Type B pancreatic cell (in vitro differentiated cells): ENCODE data around the gene HPCAL1. TPM values are rescaled to one million over a fixed set of nuclear protein-coding genes. Genes with fewer than 3 reads are reported as not detected.

ENCODE experiments used
- DNase-seq: peaks from one replicate; pipeline ENCODE4 v3.0.0; 2021; ENCODE audit warnings: mixed read lengths; ENCODE audit not compliant: unreplicated experiment; ENCODE audit errors: extremely low spot score
- H3K27ac Mint-ChIP-seq: 2 replicates; pipeline ENCODE4 v1.8.0; 2021; ENCODE audit warnings: mild to moderate bottlenecking, mixed read lengths
- H3K27me3 Mint-ChIP-seq: 2 replicates; pipeline ENCODE4 v1.8.0; 2021; ENCODE audit warnings: mixed read lengths
- H3K36me3 Mint-ChIP-seq: 2 replicates; pipeline ENCODE4 v1.8.0; 2021; ENCODE audit warnings: mixed read lengths
- H3K4me1 Mint-ChIP-seq: one replicate; pipeline ENCODE4 v1.8.0; 2021; ENCODE audit warnings: mixed read lengths; ENCODE audit not compliant: unreplicated experiment
- H3K4me3 Mint-ChIP-seq: 2 replicates; pipeline ENCODE4 v1.8.0; 2021; ENCODE audit warnings: mild to moderate bottlenecking, mixed read lengths
- H3K9me3 Mint-ChIP-seq: 2 replicates; pipeline ENCODE4 v1.8.0; 2021; ENCODE audit warnings: mixed read lengths
- CTCF ChIP-seq: fragments of 200-600 bp; sonication (generic); conservative IDR thresholded peaks from 2 replicates; pipeline ENCODE4 v1.5.0; 2021; ENCODE audit warnings: antibody characterized with exemption, mild to moderate bottlenecking
- total RNA-seq: library from RNA; stranded (reverse); gene quantifications from 2 replicates; pipeline ENCODE4 v1.2.1, GENCODE V29; 2021; ENCODE audit warnings: low replicate concordance

HPCAL1 gene
- total RNA-seq, 1 donor from 2014 or later = 17.8 TPM

- Mint-ChIP-seq H3K27me3 (no peaks in the 10 kb centered on the region), H3K27ac (no peak overlapping the region), H3K9me3 (no peaks in the 10 kb centered on the region), H3K4me3 (no peak overlapping the region), H3K4me1 (peaks cover 41% of the 10 kb centered on the region), H3K36me3 (no peaks in the 10 kb centered on the region)
- TF ChIP-seq CTCF = no peak
- DNase-seq = no peak
These were observed 30.5 kb downstream of the HPCAL1 start for GRCh38 chr2:10333247-10333613.

- Mint-ChIP-seq H3K9me3 (no peaks in the 10 kb centered on the region), H3K4me3 (no peak overlapping the region), H3K4me1 (peaks cover 41% of the 10 kb centered on the region), H3K27me3 (no peaks in the 10 kb centered on the region), H3K27ac (no peak overlapping the region), H3K36me3 (no peaks in the 10 kb centered on the region)
- TF ChIP-seq CTCF = no peak
- DNase-seq = no peak
These were observed 31.3 kb downstream of the HPCAL1 start for GRCh38 chr2:10333966-10334365.

GRCh38 chr2:10335046-10335840, 32.5 kb downstream of the HPCAL1 start:
- H3K27me3 Mint-ChIP-seq = no peaks in the 10 kb centered on the region
- no peak overlapping the region for H3K27ac Mint-ChIP-seq
- DNase-seq = no peak
- H3K36me3 Mint-ChIP-seq = no peaks in the 10 kb centered on the region
- H3K4me1 Mint-ChIP-seq = peaks cover 28% of the 10 kb centered on the region
- H3K9me3 Mint-ChIP-seq = no peaks in the 10 kb centered on the region
- H3K4me3 Mint-ChIP-seq = no peak overlapping the region
- no peak for TF ChIP-seq CTCF

GRCh38 chr2:10336283-10336682, 33.6 kb downstream of the HPCAL1 start:
- H3K9me3 Mint-ChIP-seq = no peaks in the 10 kb centered on the region
- H3K4me1 Mint-ChIP-seq = peaks cover 34% of the 10 kb centered on the region
- H3K27me3 Mint-ChIP-seq = no peaks in the 10 kb centered on the region
- H3K27ac Mint-ChIP-seq = no peak overlapping the region
- DNase-seq = no peak
- H3K4me3 Mint-ChIP-seq = no peak overlapping the region
- no peak for TF ChIP-seq CTCF
- no peaks in the 10 kb centered on the region for H3K36me3 Mint-ChIP-seq

GRCh38 chr2:10337449-10338269, 35.0 kb downstream of the HPCAL1 start:
- no peak for DNase-seq
- H3K4me1 Mint-ChIP-seq = peaks cover 24% of the 10 kb centered on the region
- no peak overlapping the region for H3K27ac Mint-ChIP-seq
- no peak overlapping the region for H3K4me3 Mint-ChIP-seq
- H3K36me3 Mint-ChIP-seq = no peaks in the 10 kb centered on the region
- H3K27me3 Mint-ChIP-seq = no peaks in the 10 kb centered on the region
- H3K9me3 Mint-ChIP-seq = no peaks in the 10 kb centered on the region
- no peak for TF ChIP-seq CTCF
